ENCODE results near the gene STX1B.

The STX1B gene

DNA sequence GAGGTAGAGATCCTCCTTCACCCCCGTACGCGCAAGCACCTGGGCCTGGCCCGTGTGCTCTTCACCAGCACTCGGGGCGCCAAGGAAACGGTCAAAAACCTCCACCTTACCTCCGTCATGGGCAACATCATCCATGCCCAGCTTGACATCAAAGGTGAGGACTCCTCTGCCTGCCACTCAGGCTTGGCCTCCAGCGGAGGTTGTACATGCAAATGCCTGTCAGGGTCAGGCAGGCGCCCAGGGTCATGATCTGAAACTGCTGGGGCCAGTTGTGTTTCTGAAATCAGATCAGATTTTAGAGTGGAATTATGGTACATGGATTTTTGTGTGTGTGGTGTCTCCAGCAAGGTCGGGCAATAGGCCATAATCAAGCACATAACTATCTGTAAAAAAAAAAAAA, 49.1 kb downstream of the STX1B start:
- H3K4me1 ChIP-seq (ENCODE audit: insufficient read depth, low read length, severe bottlenecking): peaks cover 13% of the 10 kb centered on the region

DNA sequence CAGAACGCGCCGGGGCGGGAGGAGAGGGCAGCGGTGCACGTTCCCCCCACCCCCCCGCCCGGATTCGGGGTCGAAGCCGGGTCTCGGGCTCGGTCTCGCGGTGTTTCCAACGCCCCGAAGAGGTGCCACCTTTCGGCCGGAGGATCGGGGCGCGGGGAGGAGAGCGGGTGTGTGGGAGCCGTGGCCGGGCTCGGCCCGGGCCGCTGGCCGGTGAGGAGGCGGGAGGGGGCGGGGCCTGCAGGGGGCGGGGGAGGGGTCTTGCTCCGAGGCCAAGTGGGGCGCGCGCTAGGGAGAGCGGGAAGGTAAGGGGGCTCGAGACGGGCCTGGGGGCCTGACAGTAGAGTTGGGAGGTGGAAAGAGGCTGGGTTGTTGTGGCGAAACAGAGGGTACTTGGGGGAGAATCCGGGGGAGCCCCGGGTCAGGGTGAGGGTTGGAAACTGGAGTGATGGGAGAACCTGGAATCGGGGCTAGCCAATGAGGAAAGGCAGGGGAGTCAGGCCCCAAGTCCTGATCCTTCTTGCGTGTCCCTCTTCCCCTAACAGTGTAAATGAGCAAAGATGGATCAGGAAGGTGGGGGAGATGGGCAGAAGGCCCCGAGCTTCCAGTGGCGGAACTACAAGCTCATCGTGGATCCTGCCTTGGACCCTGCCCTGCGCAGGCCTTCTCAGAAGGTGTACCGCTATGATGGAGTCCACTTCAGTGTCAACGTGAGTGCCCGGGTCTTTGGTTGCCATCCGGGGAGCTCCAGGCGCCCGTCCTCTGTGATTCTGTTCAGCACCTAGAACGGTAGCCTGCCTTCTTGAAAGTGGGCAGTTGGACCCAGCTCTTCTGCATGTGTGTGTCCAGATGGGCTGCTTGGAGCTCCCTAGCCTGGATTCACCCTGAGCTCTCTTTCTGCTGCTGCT, 52.0 kb downstream of the STX1B start:
- Histone ChIP-seq H3K79me2 (ENCODE audit: insufficient read depth, low read length) (0 out of 2 replicates have a peak, but pooled peaks cover 4% of the 10 kb centered on the region), H3K36me3 (ENCODE audit: insufficient read depth, low read length) (peaks cover 49% of the 10 kb centered on the region), H3K9ac (ENCODE audit: low read length) (peak overlapping the region; percentile 100), H3K27ac (ENCODE audit: low read depth, low read length, poor library complexity, severe bottlenecking) (peak overlapping the region; percentile 25), H3K9me2 (ENCODE audit: low read depth, low read length) (no peaks in the 10 kb centered on the region), H3K9me3 (ENCODE audit: low read length) (no peaks in the 10 kb centered on the region), H3K4me2 (ENCODE audit: low read length) (peak overlapping the region; percentile 96), H3K4me3 (ENCODE audit: low read depth, low read length, poor library complexity, severe bottlenecking) (peak overlapping the region; percentile 86), H4K20me1 (ENCODE audit: insufficient read depth, low read length) (no peaks in the 10 kb centered on the region), H3K27me3 (ENCODE audit: insufficient read depth, low read length) (no peaks in the 10 kb centered on the region), H3F3A (ENCODE audit: insufficient read depth, low read length) (no peaks in the 10 kb centered on the region), H2AFZ (ENCODE audit: low read length) (no peak overlapping the region), H3K4me1 (ENCODE audit: insufficient read depth, low read length, severe bottlenecking) (peaks cover 18% of the 10 kb centered on the region)
- TF ChIP-seq, protein P1, sequence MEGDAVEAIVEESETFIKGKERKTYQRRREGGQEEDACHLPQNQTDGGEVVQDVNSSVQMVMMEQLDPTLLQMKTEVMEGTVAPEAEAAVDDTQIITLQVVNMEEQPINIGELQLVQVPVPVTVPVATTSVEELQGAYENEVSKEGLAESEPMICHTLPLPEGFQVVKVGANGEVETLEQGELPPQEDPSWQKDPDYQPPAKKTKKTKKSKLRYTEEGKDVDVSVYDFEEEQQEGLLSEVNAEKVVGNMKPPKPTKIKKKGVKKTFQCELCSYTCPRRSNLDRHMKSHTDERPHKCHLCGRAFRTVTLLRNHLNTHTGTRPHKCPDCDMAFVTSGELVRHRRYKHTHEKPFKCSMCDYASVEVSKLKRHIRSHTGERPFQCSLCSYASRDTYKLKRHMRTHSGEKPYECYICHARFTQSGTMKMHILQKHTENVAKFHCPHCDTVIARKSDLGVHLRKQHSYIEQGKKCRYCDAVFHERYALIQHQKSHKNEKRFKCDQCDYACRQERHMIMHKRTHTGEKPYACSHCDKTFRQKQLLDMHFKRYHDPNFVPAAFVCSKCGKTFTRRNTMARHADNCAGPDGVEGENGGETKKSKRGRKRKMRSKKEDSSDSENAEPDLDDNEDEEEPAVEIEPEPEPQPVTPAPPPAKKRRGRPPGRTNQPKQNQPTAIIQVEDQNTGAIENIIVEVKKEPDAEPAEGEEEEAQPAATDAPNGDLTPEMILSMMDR (IDR thresholded peaks at IDR 0.05; ENCODE audit: low read length): no peak
- no peak for TF ChIP-seq EZH2 (IDR thresholded peaks at IDR 0.05; ENCODE audit: borderline replicate concordance, low read length)

More for the DNA sequence above, 49.1 kb downstream of the STX1B start:
- H3K9ac ChIP-seq (ENCODE audit: low read length): no peak overlapping the region
- H3K4me3 ChIP-seq (ENCODE audit: low read depth, low read length, poor library complexity, severe bottlenecking): no peak overlapping the region
- H2AFZ ChIP-seq (ENCODE audit: low read length): no peak overlapping the region
- H3K9me2 ChIP-seq (ENCODE audit: low read depth, low read length): no peaks in the 10 kb centered on the region
- H3K9me3 ChIP-seq (ENCODE audit: low read length): no peaks in the 10 kb centered on the region
- peaks cover 77% of the 10 kb centered on the region for H3K36me3 ChIP-seq (ENCODE audit: insufficient read depth, low read length)
- no peaks in the 10 kb centered on the region for H3K27me3 ChIP-seq (ENCODE audit: insufficient read depth, low read length)
- no peak overlapping the region for H3K27ac ChIP-seq (ENCODE audit: low read depth, low read length, poor library complexity, severe bottlenecking)
- H3K4me2 ChIP-seq (ENCODE audit: low read length): no peak overlapping the region
- H3F3A ChIP-seq (ENCODE audit: insufficient read depth, low read length): no peaks in the 10 kb centered on the region
- TF ChIP-seq EZH2 (IDR thresholded peaks at IDR 0.05; ENCODE audit: borderline replicate concordance, low read length): no peak
- TF ChIP-seq, protein P1 (IDR thresholded peaks at IDR 0.05; ENCODE audit: low read length): no peak
- no peaks in the 10 kb centered on the region for H4K20me1 ChIP-seq (ENCODE audit: insufficient read depth, low read length)
- H3K79me2 ChIP-seq (ENCODE audit: insufficient read depth, low read length): 0 out of 2 replicates have a peak, but pooled peaks cover 4% of the 10 kb centered on the region

DNA sequence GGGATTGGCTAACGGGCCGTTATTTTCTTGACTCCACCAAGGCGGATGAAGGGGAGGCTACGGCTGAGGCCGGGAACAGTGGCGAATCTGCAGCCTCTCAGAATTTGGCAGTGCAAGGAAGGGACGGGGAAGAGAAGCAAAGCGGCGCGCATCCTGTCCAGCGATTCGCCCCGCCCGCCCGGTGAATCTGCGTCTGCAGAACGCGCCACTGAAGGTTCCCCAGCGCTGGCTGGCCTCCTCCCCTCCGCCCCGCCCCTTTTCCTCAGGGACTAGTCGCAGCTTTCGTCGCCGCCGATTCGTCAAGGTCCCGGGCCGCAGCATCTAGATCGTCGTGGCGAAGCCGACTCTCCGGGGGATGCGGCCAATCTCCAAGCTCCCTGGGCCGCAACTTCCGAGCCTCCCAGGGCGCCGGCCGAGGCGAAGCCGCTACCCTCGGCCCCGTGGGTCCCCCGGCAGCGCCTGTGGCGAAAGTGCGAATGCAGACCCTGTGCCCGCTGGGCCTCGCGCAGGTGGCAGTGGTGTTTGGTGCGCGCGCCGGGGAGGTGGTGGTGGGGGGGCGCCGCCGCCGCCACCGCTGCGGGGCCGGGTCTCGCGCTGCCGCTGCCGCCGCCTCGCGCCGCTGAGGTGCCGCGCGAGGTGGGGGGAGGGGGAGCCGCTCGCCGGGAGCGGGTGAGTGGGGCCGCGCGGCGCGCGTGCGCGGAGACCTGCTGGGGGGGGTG, 52.8 kb downstream of the STX1B start, which contains the start of gene SETD1A:
Gene SETD1A, plus strand, starts transcription at position 299 of the 719 bp plus-strand sequence. CDS start 978 bp downstream, outside the sequence.
- no peaks in the 10 kb centered on the region for H3K27me3 ChIP-seq (ENCODE audit: insufficient read depth, low read length)
- peaks cover 41% of the 10 kb centered on the region for H3K36me3 ChIP-seq (ENCODE audit: insufficient read depth, low read length)
- no peaks in the 10 kb centered on the region for H3F3A ChIP-seq (ENCODE audit: insufficient read depth, low read length)
- 0 out of 2 replicates have a peak, but pooled peaks cover 4% of the 10 kb centered on the region for H3K79me2 ChIP-seq (ENCODE audit: insufficient read depth, low read length)
- H2AFZ ChIP-seq (ENCODE audit: low read length): peak within 1 kb of the TSS; percentile 96; the same call in 1 of the 2 replicates
- H3K9me3 ChIP-seq (ENCODE audit: low read length): no peaks in the 10 kb centered on the region
- H3K9me2 ChIP-seq (ENCODE audit: low read depth, low read length): no peaks in the 10 kb centered on the region
- peak within 1 kb of the TSS; percentile 100 for H3K9ac ChIP-seq (ENCODE audit: low read length)
- peak within 1 kb of the TSS; percentile 86 for H3K4me3 ChIP-seq (ENCODE audit: low read depth, low read length, poor library complexity, severe bottlenecking)
- H4K20me1 ChIP-seq (ENCODE audit: insufficient read depth, low read length): no peaks in the 10 kb centered on the region
- peak within 1 kb of the TSS; percentile 96 for H3K4me2 ChIP-seq (ENCODE audit: low read length)
- peak within 1 kb of the TSS; percentile 90 for H3K27ac ChIP-seq (ENCODE audit: low read depth, low read length, poor library complexity, severe bottlenecking)
- peaks cover 18% of the 10 kb centered on the region for H3K4me1 ChIP-seq (ENCODE audit: insufficient read depth, low read length, severe bottlenecking)
- TF ChIP-seq, protein P1 (IDR thresholded peaks at IDR 0.05; ENCODE audit: low read length): no peak
